Pancreas (tissue), 10 donors: ENCODE data around the gene RPL18. TPM values are rescaled to one million over a fixed set of nuclear protein-coding genes. Genes with fewer than 3 reads are reported as not detected.

Experiments used
- ATAC-seq, 4 donors: fragments of 200-7000 bp; cut with Tn5 transposase; one replicate each; pipeline versions ENCODE4 v1.8.0 to v1.9.1; 2020; ENCODE audit warnings: mild to moderate bottlenecking in 4 of 4, moderate library complexity in 4 of 4
- DNase-seq, 6 donors: peaks; one replicate each; pipeline ENCODE4 v3.0.0-alpha.2; 2020
- FAIRE-seq: peaks from 2 replicates; lab custom pipeline; 2012; peaks lifted over from hg19 to GRCh38; lab: Jason Lieb, UNC
- H3K27ac ChIP-seq, 4 donors: fragments of 200-600 bp; sonication (generic); 1 replicate in 3 of 4; 2 replicates in 1 of 4; pipeline versions ENCODE4 v1.5.0 to v1.8.0; 2020
- H3K27me3 ChIP-seq, 4 donors: fragments of 200-600 bp; one replicate each; pipeline ENCODE4 v1.8.0; 2021
- H3K36me3 ChIP-seq, 3 donors: fragments of 200-600 bp; sonication (generic) in 1 of 3; one replicate each; pipeline versions ENCODE4 v1.5.0 to v1.8.0; 2020 to 2021
- H3K4me1 ChIP-seq, 3 donors: fragments of 200-600 bp; one replicate each; pipeline ENCODE4 v1.8.0; 2021
- H3K4me3 ChIP-seq, 4 donors: fragments of 200-600 bp; sonication (generic) in 2 of 4; one replicate each; pipeline versions ENCODE4 v1.5.0 to v1.8.0; 2020 to 2021
- H3K9me3 ChIP-seq, 4 donors: fragments of 200-600 bp; one replicate each; pipeline ENCODE4 v1.8.0; 2021
- WGBS, 2 donors: extraction: QIAGEN DNeasy Blood & Tissue Kit; methylation state at CpG; one replicate each; pipeline ENCODE4 v1.1.7; 2013; 5-methylcytosine and 5-hydroxymethylcytosine counted together
- intact Hi-C, 3 donors: fragments of 100-400 bp; cut with DNase I; formaldehyde crosslinking; loops; one replicate each; pipeline versions ENCODE4 v1.11.1 to v1.14.2; 2022
- polyA plus RNA-seq, 2 donors: library from polyadenylated mRNA; stranded (reverse); fragments of 200-250 nt; gene quantifications; one replicate each; pipeline ENCODE4 v1.2.3, GENCODE V29; 2013
- total RNA-seq, 6 donors: library from RNA; stranded (reverse); fragmentation: NEBNext Ultra II Directional in 4 of 6; extraction: Animal tissue kit (Norgen Biotek cat#: 25700) in 4 of 6; gene quantifications; one replicate each; pipeline versions ENCODE4 v1.2.1 to v1.2.4, GENCODE V29; 2021 to 2023
- TF ChIP-seq, protein P1 (sequence below), 4 donors: fragments of 200-600 bp; sonication (generic) in 3 of 4; IDR thresholded peaks; one replicate each; pipeline versions ENCODE4 v1.5.0 to v1.8.0; 2021; ENCODE audit warnings: antibody characterized with exemption in 4 of 4
- donor health status: healthy with polysubstance abuse.
- donor health status: DM: no; HTN: no; CAD: no; lungs with moderate emphysema.
- donor health status: DM: no; HTN: no; CAD: no.
- donor health status: control.
- donor health status: control.
- donor health status: Bipolar disorder and iron deficiency.
- donor health status: DM: yes; HTN: yes; CAD: no.
- donor health status: DM: no; HTN: no; CAD: no.
- donor health status: DM: no; HTN: no; CAD: no.
- donor health status: DM: yes; HTN: yes; CAD: no.

The RPL18 gene
- total and polyA plus RNA-seq, 8 donors = 881 to 2,344 (median 1,245) TPM

DNA sequence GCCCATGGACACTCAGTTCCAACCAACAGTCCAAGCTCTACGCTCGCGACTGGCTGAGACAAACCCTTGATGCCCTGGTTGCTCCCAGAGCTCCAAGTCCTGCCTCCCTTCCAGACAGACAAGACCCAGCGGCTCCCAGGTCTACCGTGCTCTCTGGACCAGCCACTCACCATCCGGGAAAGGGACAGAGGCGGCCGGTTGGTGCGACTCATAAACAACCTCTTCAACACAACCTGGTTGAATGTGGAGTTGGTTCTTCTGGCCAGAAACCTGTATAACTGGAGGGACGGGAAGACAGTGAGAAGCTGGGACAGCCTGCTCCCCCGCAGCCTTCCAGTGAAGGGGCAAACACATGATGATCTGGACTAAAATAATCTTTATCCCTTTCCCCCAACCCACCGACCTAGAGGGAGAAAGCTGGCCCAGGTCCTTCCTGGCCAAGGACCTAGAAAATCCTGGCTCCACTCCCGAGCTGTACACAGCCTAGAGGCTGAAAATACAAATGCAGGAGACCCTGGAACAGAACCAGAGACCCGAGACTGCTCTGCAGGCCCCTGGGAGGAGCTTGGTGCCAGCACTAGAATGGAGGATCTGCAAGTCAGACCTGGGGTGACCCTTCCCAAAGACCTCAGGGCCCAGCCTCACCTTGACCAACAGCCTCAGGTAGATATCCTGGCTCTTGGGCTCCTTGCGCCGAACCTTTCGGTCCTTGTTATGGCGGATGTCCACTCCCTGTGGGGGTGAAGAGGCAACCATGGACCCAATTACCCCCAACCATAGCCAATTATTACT is 1.6 kb downstream of the RPL18 start:
- Histone ChIP-seq H3K9me3 (no peaks in the 10 kb centered on the region), H3K36me3 (peaks cover 0 to 24% (median 22%) of the 10 kb centered on the region in 3 donors), H3K27ac (no peak overlapping the region), H3K27me3 (no peaks in the 10 kb centered on the region), H3K4me3 (peak overlapping the region; percentile 63 to 93 (median 76)), H3K4me1 (peaks cover 8 to 22% (median 12%) of the 10 kb centered on the region in 3 donors)
- TF ChIP-seq, protein P1, sequence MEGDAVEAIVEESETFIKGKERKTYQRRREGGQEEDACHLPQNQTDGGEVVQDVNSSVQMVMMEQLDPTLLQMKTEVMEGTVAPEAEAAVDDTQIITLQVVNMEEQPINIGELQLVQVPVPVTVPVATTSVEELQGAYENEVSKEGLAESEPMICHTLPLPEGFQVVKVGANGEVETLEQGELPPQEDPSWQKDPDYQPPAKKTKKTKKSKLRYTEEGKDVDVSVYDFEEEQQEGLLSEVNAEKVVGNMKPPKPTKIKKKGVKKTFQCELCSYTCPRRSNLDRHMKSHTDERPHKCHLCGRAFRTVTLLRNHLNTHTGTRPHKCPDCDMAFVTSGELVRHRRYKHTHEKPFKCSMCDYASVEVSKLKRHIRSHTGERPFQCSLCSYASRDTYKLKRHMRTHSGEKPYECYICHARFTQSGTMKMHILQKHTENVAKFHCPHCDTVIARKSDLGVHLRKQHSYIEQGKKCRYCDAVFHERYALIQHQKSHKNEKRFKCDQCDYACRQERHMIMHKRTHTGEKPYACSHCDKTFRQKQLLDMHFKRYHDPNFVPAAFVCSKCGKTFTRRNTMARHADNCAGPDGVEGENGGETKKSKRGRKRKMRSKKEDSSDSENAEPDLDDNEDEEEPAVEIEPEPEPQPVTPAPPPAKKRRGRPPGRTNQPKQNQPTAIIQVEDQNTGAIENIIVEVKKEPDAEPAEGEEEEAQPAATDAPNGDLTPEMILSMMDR (IDR thresholded peaks at IDR 0.05) = no peak
- intact Hi-C loops = no loop called here
- peak in 4 of 6 donors; percentile 35 to 60 (median 48) for DNase-seq
- WGBS, 2 donors = 38 to 45% methylated on average over 18 of the region's 18 CpGs
- ATAC-seq = no peak
- FAIRE-seq = no peak

- H3K27me3 ChIP-seq = no peaks in the 10 kb centered on the region
- DNase-seq (peak in 2 of 6 donors; percentile 40 to 71), FAIRE-seq (no peak), ATAC-seq (no peak)
- peaks cover 8 to 22% (median 12%) of the 10 kb centered on the region in 3 donors for H3K4me1 ChIP-seq
- intact Hi-C loops = no loop called here
- no peak overlapping the region for H3K27ac ChIP-seq
- H3K4me3 ChIP-seq = peak overlapping the region in 1 of 4 donors; percentile 68
- 75 to 76% methylated on average over 12 of the region's 12 CpGs for WGBS, 2 donors
- H3K9me3 ChIP-seq = no peaks in the 10 kb centered on the region
- TF ChIP-seq, protein P1 (IDR thresholded peaks at IDR 0.05) = no peak
- peaks cover 0 to 24% (median 22%) of the 10 kb centered on the region in 3 donors for H3K36me3 ChIP-seq
Observed at GRCh38 chr19:48616491-48617056, 2.4 kb downstream of the RPL18 start.

GRCh38 chr19:48616041-48616436 is 2.9 kb downstream of the RPL18 start:
- peak in 2 of 6 donors; percentile 36 to 48 for DNase-seq
- ATAC-seq = no peak
- Histone ChIP-seq H3K4me1 (peaks cover 8 to 22% (median 12%) of the 10 kb centered on the region in 3 donors), H3K4me3 (no peak overlapping the region), H3K9me3 (no peaks in the 10 kb centered on the region), H3K36me3 (peaks cover 0 to 24% (median 22%) of the 10 kb centered on the region in 3 donors), H3K27ac (no peak overlapping the region), H3K27me3 (no peaks in the 10 kb centered on the region)
- WGBS, 2 donors = 79 to 85% methylated on average over 15 to 16 of the region's 16 CpGs
- TF ChIP-seq, protein P1 (IDR thresholded peaks at IDR 0.05) = no peak
- intact Hi-C loops = no loop called here
- FAIRE-seq = no peak

DNA sequence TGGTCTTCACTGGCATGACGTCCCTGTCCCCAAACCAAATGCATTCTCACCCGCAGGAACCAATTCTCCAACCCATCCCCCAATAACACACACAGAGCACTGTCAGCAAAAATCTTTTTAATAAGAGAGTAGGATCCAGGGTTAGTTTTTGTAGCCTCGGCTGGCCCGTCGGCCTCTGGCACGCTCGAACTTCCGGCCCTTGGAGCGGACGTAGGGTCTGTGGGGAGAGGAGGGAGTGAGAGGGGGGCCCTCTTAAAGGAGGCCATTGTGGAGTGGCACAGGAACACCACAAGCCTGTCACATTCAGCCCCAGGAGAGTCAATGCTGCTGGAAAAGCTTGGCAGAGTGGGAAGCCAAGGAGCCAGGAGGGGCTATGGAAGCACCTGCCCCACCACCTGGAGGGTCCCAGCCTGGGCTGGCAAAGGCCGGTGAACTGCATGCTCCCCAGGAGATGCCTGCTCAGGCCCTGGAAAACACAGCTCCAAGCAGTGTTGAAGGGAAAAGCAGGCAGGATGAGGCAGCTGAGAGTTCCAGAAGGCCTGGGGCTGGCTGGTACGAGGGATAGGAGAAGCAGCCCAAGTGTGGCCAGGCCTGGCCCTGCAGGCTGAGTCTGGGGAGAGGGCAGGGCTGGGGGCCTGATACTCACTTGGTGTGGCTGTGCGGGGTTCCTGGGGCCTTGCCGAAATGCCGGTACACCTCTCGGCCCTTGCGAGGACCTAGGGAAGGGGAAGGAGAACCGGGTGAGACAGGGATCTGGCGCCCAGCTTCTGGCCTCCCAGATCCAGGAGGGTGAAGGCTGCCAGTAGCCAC is 3.5 kb downstream of the RPL18 start:
- DNase-seq (peak in 1 of 6 donors; percentile 80), FAIRE-seq (no peak), ATAC-seq (no peak)
- no peak overlapping the region for H3K4me3 ChIP-seq
- intact Hi-C loops = no loop called here
- no peaks in the 10 kb centered on the region for H3K27me3 ChIP-seq
- WGBS, 2 donors = 81% methylated on average over 19 of the region's 19 CpGs
- peaks cover 8 to 22% (median 12%) of the 10 kb centered on the region in 3 donors for H3K4me1 ChIP-seq
- H3K36me3 ChIP-seq = peaks cover 0 to 24% (median 22%) of the 10 kb centered on the region in 3 donors
- peak overlapping the region in 1 of 4 donors; percentile 15 for H3K27ac ChIP-seq
- H3K9me3 ChIP-seq = no peaks in the 10 kb centered on the region
- TF ChIP-seq, protein P1 (IDR thresholded peaks at IDR 0.05) = no peak
